ENCODE results near the gene DDX28. TPM values are rescaled to one million over a fixed set of nuclear protein-coding genes. Genes with fewer than 3 reads are reported as not detected.

Gene DDX28
- total RNA-seq, 1 donor from 2014 or later = 7.5 TPM

DNA sequence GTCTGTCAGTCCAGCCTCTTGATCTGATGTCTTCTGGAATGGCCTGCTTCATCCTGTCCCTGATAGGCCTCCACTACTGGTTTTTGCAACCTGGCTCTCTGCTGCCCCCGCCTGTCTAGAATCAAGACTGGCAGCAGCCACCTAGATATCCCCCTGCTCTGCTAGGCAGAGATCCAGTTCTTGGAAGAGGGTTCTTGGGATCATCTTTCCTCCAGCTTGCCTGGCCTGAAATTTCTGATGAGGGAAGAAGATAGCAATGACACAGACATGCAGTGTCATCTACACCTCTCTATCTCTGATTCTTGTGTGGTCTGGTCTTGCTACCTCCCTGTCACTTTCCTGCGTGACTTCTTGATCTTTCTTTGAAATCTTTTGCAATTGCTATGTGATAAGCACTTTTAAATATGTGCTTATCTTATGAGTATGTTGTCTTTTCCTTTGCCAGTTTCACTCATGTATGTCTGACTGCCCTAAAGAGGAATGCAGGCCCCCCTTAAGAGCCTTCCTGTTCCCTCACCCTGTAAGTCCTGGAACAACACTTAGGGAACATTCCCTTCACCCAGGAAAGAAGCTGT, 41.8 kb upstream of the DDX28 start:
- Mint-ChIP-seq H3K36me3 (ENCODE audit: unreplicated experiment) (peaks cover 3% of the 10 kb centered on the region), H3K27me3 (ENCODE audit: unreplicated experiment) (no peaks in the 10 kb centered on the region), H3K4me1 (ENCODE audit: unreplicated experiment) (peaks cover 28% of the 10 kb centered on the region), H3K27ac (ENCODE audit: unreplicated experiment) (peak overlapping the region; percentile 80), H3K4me3 (ENCODE audit: unreplicated experiment) (no peak overlapping the region), H3K9me3 (ENCODE audit: unreplicated experiment) (no peaks in the 10 kb centered on the region)
- DNase-seq (ENCODE audit: extremely low spot score, unreplicated experiment) = no peak
- TF ChIP-seq, protein P1, sequence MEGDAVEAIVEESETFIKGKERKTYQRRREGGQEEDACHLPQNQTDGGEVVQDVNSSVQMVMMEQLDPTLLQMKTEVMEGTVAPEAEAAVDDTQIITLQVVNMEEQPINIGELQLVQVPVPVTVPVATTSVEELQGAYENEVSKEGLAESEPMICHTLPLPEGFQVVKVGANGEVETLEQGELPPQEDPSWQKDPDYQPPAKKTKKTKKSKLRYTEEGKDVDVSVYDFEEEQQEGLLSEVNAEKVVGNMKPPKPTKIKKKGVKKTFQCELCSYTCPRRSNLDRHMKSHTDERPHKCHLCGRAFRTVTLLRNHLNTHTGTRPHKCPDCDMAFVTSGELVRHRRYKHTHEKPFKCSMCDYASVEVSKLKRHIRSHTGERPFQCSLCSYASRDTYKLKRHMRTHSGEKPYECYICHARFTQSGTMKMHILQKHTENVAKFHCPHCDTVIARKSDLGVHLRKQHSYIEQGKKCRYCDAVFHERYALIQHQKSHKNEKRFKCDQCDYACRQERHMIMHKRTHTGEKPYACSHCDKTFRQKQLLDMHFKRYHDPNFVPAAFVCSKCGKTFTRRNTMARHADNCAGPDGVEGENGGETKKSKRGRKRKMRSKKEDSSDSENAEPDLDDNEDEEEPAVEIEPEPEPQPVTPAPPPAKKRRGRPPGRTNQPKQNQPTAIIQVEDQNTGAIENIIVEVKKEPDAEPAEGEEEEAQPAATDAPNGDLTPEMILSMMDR (IDR thresholded peaks at IDR 0.05) = peak; percentile 86

DNA sequence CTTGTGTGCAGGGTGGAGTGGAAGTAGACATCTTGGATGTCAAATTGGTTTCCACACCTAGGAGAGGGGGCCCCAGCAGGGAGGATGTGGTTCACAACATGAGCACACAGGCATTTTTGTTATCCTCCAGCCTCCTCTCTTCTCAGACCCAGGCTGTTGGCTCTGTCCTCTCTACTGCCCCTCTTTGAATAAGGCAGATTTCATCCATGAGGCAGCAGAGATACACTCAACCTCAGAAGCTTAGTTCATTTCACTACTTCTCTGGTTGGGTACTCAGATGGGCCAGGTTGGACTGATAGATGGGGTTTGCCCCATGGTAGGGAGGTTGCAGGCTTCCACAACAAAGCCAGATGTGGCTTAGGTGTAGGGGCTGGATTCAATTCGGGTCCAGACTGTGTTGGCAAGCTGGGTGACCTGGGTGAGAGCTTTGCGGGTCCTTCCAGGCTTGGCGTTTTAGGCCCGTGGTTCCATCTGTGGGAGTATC, 39.9 kb upstream of the DDX28 start:
- Mint-ChIP-seq H3K9me3 (ENCODE audit: unreplicated experiment) (no peaks in the 10 kb centered on the region), H3K4me1 (ENCODE audit: unreplicated experiment) (peaks cover 28% of the 10 kb centered on the region), H3K36me3 (ENCODE audit: unreplicated experiment) (peaks cover 4% of the 10 kb centered on the region), H3K27ac (ENCODE audit: unreplicated experiment) (no peak overlapping the region), H3K27me3 (ENCODE audit: unreplicated experiment) (no peaks in the 10 kb centered on the region), H3K4me3 (ENCODE audit: unreplicated experiment) (no peak overlapping the region)
- TF ChIP-seq, protein P1 (IDR thresholded peaks at IDR 0.05) = no peak
- no peak for DNase-seq (ENCODE audit: extremely low spot score, unreplicated experiment)

DNA sequence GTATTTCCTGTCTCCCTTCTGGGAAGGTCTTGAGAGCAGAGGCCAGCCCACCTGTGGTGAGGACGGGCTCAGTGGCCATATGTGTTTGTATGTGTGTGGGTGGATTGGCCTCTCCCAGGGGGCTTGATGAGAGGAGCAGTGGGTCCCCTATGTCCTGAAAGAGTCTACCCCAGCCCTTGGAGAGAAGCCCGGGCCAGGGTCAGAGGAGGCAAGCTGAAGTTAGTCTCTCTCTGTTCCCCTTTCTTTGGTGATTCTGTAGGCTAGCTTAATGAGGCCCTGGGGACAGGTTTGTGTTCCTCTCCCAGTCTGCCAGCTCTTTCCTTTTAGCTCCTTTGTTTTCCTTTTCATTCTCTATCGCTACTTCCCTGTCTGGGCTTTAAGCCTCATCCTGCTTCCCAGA, 38.4 kb upstream of the DDX28 start:
- Mint-ChIP-seq H3K4me3 (ENCODE audit: unreplicated experiment) (no peak overlapping the region), H3K27me3 (ENCODE audit: unreplicated experiment) (no peaks in the 10 kb centered on the region), H3K9me3 (ENCODE audit: unreplicated experiment) (no peaks in the 10 kb centered on the region), H3K27ac (ENCODE audit: unreplicated experiment) (no peak overlapping the region), H3K36me3 (ENCODE audit: unreplicated experiment) (peaks cover 9% of the 10 kb centered on the region), H3K4me1 (ENCODE audit: unreplicated experiment) (peaks cover 27% of the 10 kb centered on the region)
- TF ChIP-seq, protein P1 (IDR thresholded peaks at IDR 0.05) = no peak
- DNase-seq (ENCODE audit: extremely low spot score, unreplicated experiment) = no peak

DNA sequence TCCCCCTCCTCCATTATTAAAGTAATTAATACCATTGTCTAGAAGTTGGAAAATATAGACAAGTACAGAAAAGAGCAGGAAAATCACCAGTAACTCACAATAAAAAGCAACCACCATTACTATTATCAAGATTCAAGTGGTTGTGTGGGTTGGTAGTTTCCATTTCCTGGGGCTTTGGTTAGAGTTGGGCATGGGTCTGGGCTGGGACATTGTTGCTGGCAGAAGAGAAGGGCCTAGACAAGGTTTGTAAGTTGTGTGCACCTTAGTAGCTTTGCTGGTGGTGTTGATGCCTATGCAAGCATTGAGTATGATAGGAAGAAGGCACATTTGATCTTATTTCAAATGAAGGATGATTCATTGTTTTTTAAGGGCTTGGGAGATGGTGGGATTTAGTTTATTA, 36.8 kb upstream of the DDX28 start:
- Mint-ChIP-seq H3K4me1 (ENCODE audit: unreplicated experiment) (peaks cover 11% of the 10 kb centered on the region), H3K9me3 (ENCODE audit: unreplicated experiment) (no peaks in the 10 kb centered on the region), H3K36me3 (ENCODE audit: unreplicated experiment) (peaks cover 9% of the 10 kb centered on the region), H3K4me3 (ENCODE audit: unreplicated experiment) (no peak overlapping the region), H3K27ac (ENCODE audit: unreplicated experiment) (no peak overlapping the region), H3K27me3 (ENCODE audit: unreplicated experiment) (no peaks in the 10 kb centered on the region)
- TF ChIP-seq, protein P1 (IDR thresholded peaks at IDR 0.05) = no peak
- no peak for DNase-seq (ENCODE audit: extremely low spot score, unreplicated experiment)

DNA sequence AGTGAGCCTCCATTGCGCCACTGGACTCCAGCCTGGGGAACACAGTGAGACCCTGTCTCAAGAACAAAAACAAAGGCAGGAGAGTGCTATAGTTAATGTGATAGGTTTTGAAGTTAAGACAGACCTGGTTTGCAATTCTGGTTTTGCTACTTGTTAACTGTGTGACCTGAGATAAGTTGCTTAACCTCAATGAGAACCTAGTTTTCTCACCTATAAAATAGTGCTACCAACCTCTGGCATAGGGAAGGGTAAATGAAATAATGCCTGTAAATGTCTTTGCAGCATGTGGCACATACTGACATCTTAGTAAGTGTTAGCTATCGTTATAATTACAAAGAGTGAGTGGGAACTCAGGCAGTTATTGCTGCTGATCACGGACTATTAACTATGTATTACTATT, 32.4 kb upstream of the DDX28 start:
- Mint-ChIP-seq H3K9me3 (ENCODE audit: unreplicated experiment) (no peaks in the 10 kb centered on the region), H3K4me1 (ENCODE audit: unreplicated experiment) (no peaks in the 10 kb centered on the region), H3K4me3 (ENCODE audit: unreplicated experiment) (no peak overlapping the region), H3K36me3 (ENCODE audit: unreplicated experiment) (peaks cover 16% of the 10 kb centered on the region), H3K27ac (ENCODE audit: unreplicated experiment) (no peak overlapping the region), H3K27me3 (ENCODE audit: unreplicated experiment) (no peaks in the 10 kb centered on the region)
- DNase-seq (ENCODE audit: extremely low spot score, unreplicated experiment) = no peak
- TF ChIP-seq, protein P1 (IDR thresholded peaks at IDR 0.05) = no peak

Data from osteocyte (in vitro differentiated cells).